T47D (cell line): ENCODE measurements around the gene AASDH.

Experiments used
- DNase-seq, 2 experiments: peaks; one replicate each; pipeline versions ENCODE4 v3.0.0 to v3.0.0-alpha.2; 2011 to 2012; ENCODE audit warnings: low read depth in 1 of 2, low spot score in 1 of 2
- JUND ChIP-seq: IDR thresholded peaks from 2 replicates; pipeline ENCODE4 v1.6.1; 2012; ENCODE audit warnings: low read depth
- in situ Hi-C: cut with HindIII; loops from 2 replicates; pipeline ENCODE4 v1.10.0; 2016; ENCODE audit warnings: low sequenced_read_pairs, low pct_unique_long_range_greater_than_20kb

The AASDH gene

DNA sequence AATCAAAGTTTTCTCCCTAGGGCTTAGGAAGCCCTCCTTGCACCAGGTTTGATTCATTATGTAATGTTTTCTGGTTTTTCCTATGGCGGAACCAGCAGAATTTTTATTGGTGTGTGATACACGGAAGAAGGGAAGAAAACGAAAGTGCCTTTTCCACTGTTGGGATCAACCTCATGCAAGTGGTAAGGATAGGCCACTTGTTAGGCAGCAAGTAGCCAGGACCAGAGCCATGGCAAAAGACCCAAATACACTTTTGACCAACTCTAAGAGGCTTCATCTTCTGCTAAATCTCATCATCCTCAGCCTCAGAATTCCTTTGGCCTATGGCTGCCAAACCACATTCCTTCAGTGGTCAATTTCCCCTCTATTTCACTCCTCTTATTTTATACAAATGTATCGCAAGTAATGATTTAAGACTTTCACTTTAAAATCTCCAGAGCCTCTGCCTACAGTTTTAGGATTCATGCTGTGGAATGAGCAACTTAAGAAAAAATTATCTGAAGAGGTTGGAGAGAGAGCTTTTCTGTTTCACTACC, 26.9 kb upstream of the AASDH start:
- TF ChIP-seq JUND: no peak
- peak in 1 of 2 experiments; percentile 48 for DNase-seq
- in situ Hi-C loops: no loop called here

DNA sequence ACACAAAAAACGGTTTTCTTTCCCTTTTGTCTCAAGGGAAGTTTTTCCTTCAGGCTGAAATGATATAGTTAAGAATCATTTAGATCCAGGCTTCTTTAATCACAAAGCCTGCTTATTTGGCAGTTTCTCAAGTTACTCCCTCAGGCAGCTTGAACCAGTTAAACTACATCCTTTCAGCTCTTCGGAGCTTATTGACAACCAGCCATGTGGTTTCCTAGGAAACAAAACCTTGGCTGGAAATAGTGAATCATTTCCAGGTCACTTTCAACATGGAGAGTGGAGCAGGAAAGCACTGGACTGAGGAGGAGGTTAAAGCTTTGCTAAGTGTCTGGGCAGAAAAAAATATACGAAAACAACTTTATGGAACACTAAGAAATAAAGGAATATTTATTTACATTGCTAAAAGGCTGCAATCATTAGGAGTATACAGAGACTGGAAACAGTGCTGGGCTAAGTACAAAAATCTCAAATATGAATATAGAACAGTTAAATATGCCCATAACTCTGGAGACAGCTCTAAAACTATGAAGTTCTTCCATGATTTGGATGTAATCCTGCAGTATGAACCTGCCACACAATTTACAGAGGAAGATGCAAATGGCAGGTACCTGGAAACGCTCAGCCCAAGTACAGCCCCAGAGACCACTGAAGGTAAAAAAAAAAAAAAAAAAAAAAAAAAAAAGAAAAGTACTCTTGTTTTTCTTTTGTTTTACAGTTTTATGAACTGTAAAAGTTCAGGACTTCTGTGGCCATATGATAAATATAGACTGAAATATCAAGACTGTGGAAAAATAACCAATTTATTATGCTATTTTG, 23.2 kb upstream of the AASDH start:
- in situ Hi-C loops: no loop called here
- TF ChIP-seq JUND: no peak
- DNase-seq: peak; percentile 48 to 95

DNA sequence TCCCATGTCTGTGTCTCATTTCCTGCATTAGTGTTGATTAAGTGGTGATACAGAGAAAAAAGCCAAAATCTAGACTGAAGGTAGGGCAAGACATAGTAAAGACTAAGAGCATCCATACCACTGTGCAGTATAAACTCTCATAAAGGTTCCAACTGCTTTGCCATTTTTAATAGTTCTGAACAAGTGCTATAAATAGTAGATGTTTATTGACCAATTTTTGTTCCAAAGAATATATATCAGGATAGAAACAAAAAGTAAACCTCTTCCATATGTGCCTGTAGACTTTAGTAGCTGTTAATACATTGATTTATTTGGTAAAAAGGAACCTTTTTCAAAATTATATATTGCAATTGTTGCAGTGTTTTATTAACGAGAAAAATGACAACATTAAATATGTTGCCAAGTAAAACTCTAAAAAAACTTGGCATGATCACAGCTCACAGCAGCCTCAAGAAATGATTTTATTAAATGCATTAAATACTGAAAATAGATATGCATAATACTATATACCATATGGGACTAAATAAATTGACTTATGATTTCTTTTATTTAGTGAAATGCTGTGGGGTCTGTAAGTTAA, 22.3 kb upstream of the AASDH start:
- DNase-seq: no peak
- in situ Hi-C loops: no loop called here
- TF ChIP-seq JUND: no peak

DNA sequence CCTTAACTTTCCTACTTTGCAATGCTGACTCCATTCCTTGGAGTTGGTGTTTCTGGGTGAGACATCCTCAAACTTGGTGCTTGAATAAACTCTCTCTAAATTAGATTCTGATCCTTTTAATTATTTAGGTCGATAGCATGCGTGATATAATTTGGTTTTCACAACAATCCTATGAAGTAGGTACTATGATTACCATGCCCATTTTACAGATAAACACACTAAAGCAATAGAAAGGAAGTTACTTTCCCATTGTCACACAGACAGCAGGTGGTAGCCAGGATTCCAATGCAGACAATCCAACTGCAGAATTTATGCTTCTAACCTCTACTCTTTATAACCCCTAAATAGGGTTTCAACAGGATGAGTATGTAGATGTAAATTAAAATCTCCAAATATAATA, 21.7 kb upstream of the AASDH start:
- TF ChIP-seq JUND: no peak
- in situ Hi-C loops: no loop called here
- DNase-seq: no peak

DNA sequence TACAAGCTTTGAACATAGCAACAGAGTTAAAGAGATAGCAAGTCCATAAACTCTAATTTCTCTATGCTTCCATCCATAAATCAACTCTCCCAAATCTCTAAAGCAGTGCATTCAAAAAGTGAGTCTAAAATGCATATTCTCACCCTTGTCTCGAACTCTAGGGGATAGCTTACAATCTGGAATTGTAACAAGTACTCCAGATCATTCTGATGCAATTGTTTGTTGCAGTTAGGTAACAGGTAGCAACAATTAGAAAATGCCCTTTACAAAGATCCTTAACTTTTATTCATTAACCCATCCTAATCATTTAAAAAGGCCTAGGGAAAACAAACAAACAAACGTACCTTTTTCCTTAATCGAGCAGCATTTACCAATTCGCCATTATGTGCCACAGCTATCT, 18.9 kb upstream of the AASDH start:
- in situ Hi-C loops: no loop called here
- TF ChIP-seq JUND: no peak
- no peak for DNase-seq

DNA sequence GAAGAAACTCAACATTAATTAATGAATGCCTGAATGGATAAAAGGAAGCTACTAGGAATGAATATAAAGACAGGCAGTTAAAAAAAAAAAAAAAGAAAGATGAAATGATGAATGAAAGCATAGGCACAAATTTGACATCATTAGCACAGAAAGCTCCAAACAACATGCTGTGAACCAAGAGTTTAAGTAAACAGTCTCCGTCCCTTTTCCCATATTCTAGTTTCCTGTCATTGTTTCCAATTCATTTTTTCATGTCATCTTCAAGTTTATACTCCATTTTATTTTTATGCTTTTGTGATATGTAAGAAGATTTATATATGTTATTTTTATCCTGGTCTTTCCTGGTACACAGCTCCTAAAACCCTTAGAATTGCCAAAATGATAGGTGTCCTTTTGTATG, 17.7 kb upstream of the AASDH start:
- no peak for TF ChIP-seq JUND
- no peak for DNase-seq
- in situ Hi-C loops: no loop called here

DNA sequence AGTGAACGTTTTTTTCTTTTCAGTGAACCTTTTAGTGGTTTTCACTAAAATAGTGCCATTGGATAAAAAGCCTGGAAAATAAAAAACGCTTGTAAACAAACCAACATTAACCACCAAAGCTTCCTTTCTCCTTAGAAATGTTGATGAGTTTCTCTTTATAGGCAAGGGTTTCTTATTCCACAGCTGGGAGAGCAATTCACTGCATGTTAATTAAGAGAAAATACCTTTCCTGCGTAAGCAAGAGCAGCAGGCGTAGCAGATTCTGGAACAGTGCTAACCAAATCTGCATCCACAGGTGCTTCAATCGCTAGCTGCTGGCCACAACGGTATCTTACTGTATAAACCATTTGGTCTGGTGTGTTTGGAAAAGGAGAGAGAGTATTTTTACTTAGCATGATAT, 13.3 kb upstream of the AASDH start:
- TF ChIP-seq JUND: no peak
- in situ Hi-C loops: no loop called here
- DNase-seq: no peak

DNA sequence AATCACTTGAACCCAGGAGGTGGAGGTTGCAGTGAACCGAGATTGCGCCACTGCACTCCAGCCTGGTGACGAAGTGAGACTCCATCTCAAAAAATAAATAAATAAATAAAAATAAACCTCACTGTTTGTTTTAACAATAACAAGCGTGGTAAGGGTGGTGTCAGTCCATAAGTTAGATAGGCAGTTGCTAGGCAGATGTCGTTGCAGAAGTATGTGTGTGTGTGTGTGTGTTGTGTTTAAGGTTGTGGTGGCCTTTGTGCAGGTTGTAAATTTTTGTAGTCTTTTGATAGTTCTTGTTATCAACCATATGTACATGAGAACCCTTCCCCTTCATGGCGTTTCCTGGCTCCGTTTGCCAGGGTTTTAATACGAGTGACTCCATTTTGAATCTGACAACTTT, 4.0 kb upstream of the AASDH start:
- DNase-seq: no peak
- in situ Hi-C loops: no loop called here
- TF ChIP-seq JUND: no peak

DNA sequence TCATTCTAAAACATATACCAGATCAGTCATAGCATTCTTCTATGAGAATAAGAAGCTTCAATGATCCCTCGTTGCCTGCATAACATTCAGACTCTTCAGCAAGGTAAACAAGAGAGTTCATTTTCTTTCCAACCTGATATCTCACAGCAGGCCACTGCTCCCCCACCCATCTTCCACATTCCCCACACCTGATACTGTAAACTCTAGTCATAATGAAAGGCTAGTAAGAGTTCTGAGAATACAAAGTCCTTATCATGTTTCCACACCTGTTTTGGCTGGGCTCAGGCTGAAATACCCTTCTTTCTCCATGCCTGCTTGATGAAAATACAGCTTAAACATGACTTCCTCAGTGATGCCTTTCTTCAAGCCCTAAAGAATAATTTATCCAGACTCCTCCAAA, 2.3 kb upstream of the AASDH start:
- in situ Hi-C loops: no loop called here
- TF ChIP-seq JUND: no peak
- DNase-seq: no peak

DNA sequence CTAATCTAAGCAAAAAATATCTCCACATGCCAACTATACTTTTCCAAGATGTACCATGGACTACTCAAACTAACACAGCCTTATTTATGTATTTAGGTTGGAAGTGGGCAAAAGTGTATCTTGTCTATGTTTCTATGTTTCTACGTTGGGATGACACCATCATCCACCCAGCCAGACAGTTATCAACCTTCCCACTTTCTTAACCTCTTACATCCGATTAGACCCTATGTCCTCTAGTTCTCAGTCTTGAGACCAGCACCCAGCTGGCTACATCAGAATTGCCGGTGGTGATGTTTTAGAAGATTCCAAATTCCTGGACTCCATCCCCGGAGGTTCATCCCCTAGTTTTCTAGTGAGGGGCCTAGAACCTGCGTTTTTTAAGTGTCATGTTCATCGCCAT, 1.0 kb upstream of the AASDH start:
- in situ Hi-C loops: no loop called here
- TF ChIP-seq JUND: no peak
- no peak for DNase-seq

DNA sequence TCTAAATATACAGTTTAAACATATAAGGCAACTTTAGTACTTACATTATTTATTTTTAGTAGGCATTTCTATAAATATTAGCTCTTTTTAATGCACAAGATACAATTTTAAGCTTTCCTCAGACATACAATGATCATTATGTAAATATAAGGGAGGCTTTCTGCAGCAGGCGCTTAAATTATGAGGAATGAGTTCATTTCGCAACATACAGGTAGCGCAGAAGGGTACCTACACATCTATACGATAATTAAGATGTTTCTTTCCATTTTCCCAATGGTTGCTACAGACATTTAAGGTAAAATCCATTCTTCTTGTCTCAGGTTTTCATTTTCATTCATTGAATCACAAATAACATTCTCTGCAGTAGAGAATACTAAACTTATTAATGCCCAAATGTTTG, 1.2 kb downstream of the AASDH start:
- no peak for TF ChIP-seq JUND
- in situ Hi-C loops: no loop called here
- DNase-seq: no peak

DNA sequence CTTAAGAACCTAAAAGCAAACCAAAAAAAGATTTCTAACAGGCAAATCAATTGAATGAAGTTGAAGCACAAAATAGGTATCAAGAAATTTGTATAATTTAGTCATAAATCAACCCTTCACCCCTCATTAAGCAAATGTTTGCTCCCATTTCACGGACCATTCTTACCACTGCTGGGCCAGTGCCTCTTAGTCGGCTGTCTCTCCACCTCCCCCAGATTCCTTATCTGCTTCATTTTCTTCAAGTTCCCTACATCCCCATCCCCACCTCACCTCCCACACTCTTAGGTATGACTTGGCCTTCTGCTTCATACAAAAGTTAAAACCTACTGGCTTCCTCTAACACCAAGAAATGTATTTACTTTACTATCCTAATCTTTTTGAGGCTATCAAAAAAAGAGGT, 11.8 kb downstream of the AASDH start:
- in situ Hi-C loops: no loop called here
- TF ChIP-seq JUND: no peak
- DNase-seq: no peak

DNA sequence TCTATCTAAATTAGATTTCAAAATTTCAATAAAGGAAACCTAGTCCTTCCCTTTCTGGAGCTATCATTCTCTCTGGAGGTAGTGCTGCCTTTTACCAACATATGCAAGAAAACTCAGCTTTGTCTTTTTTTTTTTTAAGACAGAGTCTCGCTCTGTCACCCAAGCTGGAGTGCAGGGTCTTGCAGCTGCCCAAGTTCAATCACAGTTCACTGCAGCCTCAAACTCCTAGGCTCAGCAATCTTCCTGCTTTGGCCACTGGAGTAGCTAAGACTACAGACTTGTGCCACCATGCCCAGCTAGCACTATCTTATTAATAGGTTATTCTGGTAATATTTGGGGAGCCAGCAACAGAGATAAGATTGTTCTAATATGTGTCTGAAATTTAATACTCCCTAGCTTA, 12.3 kb downstream of the AASDH start:
- in situ Hi-C loops: no loop called here
- DNase-seq: no peak

More for the DNA sequence above, 12.3 kb downstream of the AASDH start:
- TF ChIP-seq JUND: no peak
